SK-N-SH (cell line): Measurements from ENCODE around the gene NCAN.

Experiments
- CTCF ChIP-seq: fragments of 200-600 bp; sonication (generic); IDR thresholded peaks from 2 replicates; pipeline ENCODE4 v1.6.1; 2017; ENCODE audit warnings: antibody characterized with exemption, mild to moderate bottlenecking, moderate library complexity
- ELF1 ChIP-seq: IDR thresholded peaks from 2 replicates; pipeline ENCODE4 v1.4.0; 2012
- EP300 ChIP-seq, 2 experiments: IDR thresholded peaks; 2 replicates each; pipeline versions ENCODE4 v1.4.0 to v1.6.1; 2012; ENCODE audit warnings: borderline replicate concordance in 1 of 2, low read depth in 1 of 2, low read length in 1 of 2
- FOXM1 ChIP-seq: IDR thresholded peaks from 2 replicates; pipeline ENCODE4 v1.4.0; 2012; ENCODE audit warnings: low read depth, mild to moderate bottlenecking
- MAX ChIP-seq: IDR thresholded peaks from 2 replicates; pipeline ENCODE4 v1.4.0; 2012; ENCODE audit warnings: low read depth
- RAD21 ChIP-seq: IDR thresholded peaks from 2 replicates; pipeline ENCODE4 v1.6.1; 2012; ENCODE audit warnings: mild to moderate bottlenecking, low read length
- YY1 ChIP-seq: IDR thresholded peaks from 2 replicates; pipeline ENCODE4 v1.4.0; 2012; ENCODE audit warnings: low read depth, mild to moderate bottlenecking
- ZBTB33 ChIP-seq: IDR thresholded peaks from 2 replicates; pipeline ENCODE4 v1.4.0; 2012; ENCODE audit warnings: low read depth, borderline replicate concordance
- TF ChIP-seq, protein P1 (sequence below): fragments of 150-350 bp; IDR thresholded peaks from 2 replicates; pipeline ENCODE4 v1.6.1; 2017; ENCODE audit warnings: antibody characterized with exemption, low read length, low read depth, borderline replicate concordance
- TF ChIP-seq, protein P2 (sequence below): IDR thresholded peaks from 2 replicates; pipeline ENCODE4; 2012

GRCh38 chr19:19259741-19260140, 48.0 kb downstream of the NCAN start:
- TF ChIP-seq MAX = no peak
- TF ChIP-seq CTCF = no peak
- TF ChIP-seq EP300 (IDR thresholded peaks at IDR 0.05; ENCODE audit: borderline replicate concordance in 1 of 2, low read depth in 1 of 2, low read length in 1 of 2) = no peak
- no peak for TF ChIP-seq ZBTB33
- TF ChIP-seq FOXM1 = no peak
- no peak for TF ChIP-seq ELF1
- TF ChIP-seq YY1 = no peak
- TF ChIP-seq RAD21 = no peak
- TF ChIP-seq, protein P1, sequence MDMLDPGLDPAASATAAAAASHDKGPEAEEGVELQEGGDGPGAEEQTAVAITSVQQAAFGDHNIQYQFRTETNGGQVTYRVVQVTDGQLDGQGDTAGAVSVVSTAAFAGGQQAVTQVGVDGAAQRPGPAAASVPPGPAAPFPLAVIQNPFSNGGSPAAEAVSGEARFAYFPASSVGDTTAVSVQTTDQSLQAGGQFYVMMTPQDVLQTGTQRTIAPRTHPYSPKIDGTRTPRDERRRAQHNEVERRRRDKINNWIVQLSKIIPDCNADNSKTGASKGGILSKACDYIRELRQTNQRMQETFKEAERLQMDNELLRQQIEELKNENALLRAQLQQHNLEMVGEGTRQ = no peak
- TF ChIP-seq, protein P2, sequence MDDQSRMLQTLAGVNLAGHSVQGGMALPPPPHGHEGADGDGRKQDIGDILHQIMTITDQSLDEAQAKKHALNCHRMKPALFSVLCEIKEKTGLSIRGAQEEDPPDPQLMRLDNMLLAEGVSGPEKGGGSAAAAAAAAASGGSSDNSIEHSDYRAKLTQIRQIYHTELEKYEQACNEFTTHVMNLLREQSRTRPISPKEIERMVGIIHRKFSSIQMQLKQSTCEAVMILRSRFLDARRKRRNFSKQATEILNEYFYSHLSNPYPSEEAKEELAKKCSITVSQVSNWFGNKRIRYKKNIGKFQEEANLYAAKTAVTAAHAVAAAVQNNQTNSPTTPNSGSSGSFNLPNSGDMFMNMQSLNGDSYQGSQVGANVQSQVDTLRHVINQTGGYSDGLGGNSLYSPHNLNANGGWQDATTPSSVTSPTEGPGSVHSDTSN = no peak
